ENCODE results near the gene DENND2D.
A peak's percentile ranks its signal among the peaks of the same experiment; 100 is the strongest.

The DENND2D gene

GRCh38 chr1:111199881-111200801 lies at the start of gene DENND2D:
Gene DENND2D (minus strand): TSS chr1:111200646. CDS start chr1:111200459, 187 bp downstream.
- Mint-ChIP-seq H3K4me3 (peak within 1 kb of the TSS; percentile 100), H3K36me3 (peaks cover 19% of the 10 kb centered on the region), H3K27ac (peak within 1 kb of the TSS; percentile 100), H3K4me1 (ENCODE audit: low read depth) (peaks cover 66% of the 10 kb centered on the region), H3K9me3 (ENCODE audit: low read depth) (no peaks in the 10 kb centered on the region), H3K27me3 (no peaks in the 10 kb centered on the region)

GRCh38 chr1:111249960-111250359 lies 49.5 kb upstream of the DENND2D start:
- Mint-ChIP-seq H3K4me3 (no peak overlapping the region), H3K27ac (no peak overlapping the region), H3K27me3 (no peaks in the 10 kb centered on the region), H3K4me1 (ENCODE audit: low read depth) (peaks cover 28% of the 10 kb centered on the region), H3K9me3 (ENCODE audit: low read depth) (no peaks in the 10 kb centered on the region), H3K36me3 (no peaks in the 10 kb centered on the region)

- Mint-ChIP-seq H3K27me3 (no peaks in the 10 kb centered on the region), H3K4me3 (no peak overlapping the region), H3K9me3 (ENCODE audit: low read depth) (no peaks in the 10 kb centered on the region), H3K4me1 (ENCODE audit: low read depth) (peaks cover 19% of the 10 kb centered on the region), H3K27ac (no peak overlapping the region), H3K36me3 (peaks cover 5% of the 10 kb centered on the region)
These were observed 46.8 kb upstream of the DENND2D start for GRCh38 chr1:111247125-111247838.

- Mint-ChIP-seq H3K36me3 (peaks cover 25% of the 10 kb centered on the region), H3K27me3 (no peaks in the 10 kb centered on the region), H3K9me3 (ENCODE audit: low read depth) (peaks cover 3% of the 10 kb centered on the region), H3K27ac (no peak overlapping the region), H3K4me1 (ENCODE audit: low read depth) (no peaks in the 10 kb centered on the region), H3K4me3 (no peak overlapping the region)
These were observed 42.5 kb upstream of the DENND2D start for GRCh38 chr1:111242805-111243523.

- H3K27ac Mint-ChIP-seq: no peak overlapping the region
- H3K9me3 Mint-ChIP-seq (ENCODE audit: low read depth): peaks cover 3% of the 10 kb centered on the region
- no peaks in the 10 kb centered on the region for H3K4me1 Mint-ChIP-seq (ENCODE audit: low read depth)
- H3K36me3 Mint-ChIP-seq: peaks cover 28% of the 10 kb centered on the region
- H3K27me3 Mint-ChIP-seq: no peaks in the 10 kb centered on the region
- H3K4me3 Mint-ChIP-seq: no peak overlapping the region
These were observed 41.4 kb upstream of the DENND2D start for GRCh38 chr1:111241797-111242196.

- Mint-ChIP-seq H3K27me3 (no peaks in the 10 kb centered on the region), H3K36me3 (peaks cover 34% of the 10 kb centered on the region), H3K9me3 (ENCODE audit: low read depth) (peaks cover 3% of the 10 kb centered on the region), H3K4me1 (ENCODE audit: low read depth) (peaks cover 5% of the 10 kb centered on the region), H3K27ac (no peak overlapping the region), H3K4me3 (no peak overlapping the region)
These were observed 37.8 kb upstream of the DENND2D start for GRCh38 chr1:111238056-111238795.

GRCh38 chr1:111236806-111237205 lies 36.4 kb upstream of the DENND2D start:
- no peak overlapping the region for H3K4me3 Mint-ChIP-seq
- H3K9me3 Mint-ChIP-seq (ENCODE audit: low read depth): peaks cover 3% of the 10 kb centered on the region
- peaks cover 15% of the 10 kb centered on the region for H3K4me1 Mint-ChIP-seq (ENCODE audit: low read depth)
- no peak overlapping the region for H3K27ac Mint-ChIP-seq
- H3K36me3 Mint-ChIP-seq: peaks cover 31% of the 10 kb centered on the region
- no peaks in the 10 kb centered on the region for H3K27me3 Mint-ChIP-seq

GRCh38 chr1:111236379-111236778 lies 35.9 kb upstream of the DENND2D start:
- no peak overlapping the region for H3K4me3 Mint-ChIP-seq
- H3K27me3 Mint-ChIP-seq: no peaks in the 10 kb centered on the region
- H3K9me3 Mint-ChIP-seq (ENCODE audit: low read depth): peaks cover 3% of the 10 kb centered on the region
- peaks cover 19% of the 10 kb centered on the region for H3K4me1 Mint-ChIP-seq (ENCODE audit: low read depth)
- H3K27ac Mint-ChIP-seq: no peak overlapping the region
- peaks cover 30% of the 10 kb centered on the region for H3K36me3 Mint-ChIP-seq

- peaks cover 31% of the 10 kb centered on the region for H3K4me1 Mint-ChIP-seq (ENCODE audit: low read depth)
- H3K36me3 Mint-ChIP-seq: peaks cover 24% of the 10 kb centered on the region
- H3K9me3 Mint-ChIP-seq (ENCODE audit: low read depth): no peaks in the 10 kb centered on the region
- no peaks in the 10 kb centered on the region for H3K27me3 Mint-ChIP-seq
- H3K27ac Mint-ChIP-seq: no peak overlapping the region
- H3K4me3 Mint-ChIP-seq: no peak overlapping the region
These were observed 34.4 kb upstream of the DENND2D start for GRCh38 chr1:111234866-111235265.

GRCh38 chr1:111234258-111234657 lies 33.8 kb upstream of the DENND2D start:
- peaks cover 33% of the 10 kb centered on the region for H3K4me1 Mint-ChIP-seq (ENCODE audit: low read depth)
- no peak overlapping the region for H3K27ac Mint-ChIP-seq
- no peaks in the 10 kb centered on the region for H3K27me3 Mint-ChIP-seq
- H3K9me3 Mint-ChIP-seq (ENCODE audit: low read depth): no peaks in the 10 kb centered on the region
- H3K4me3 Mint-ChIP-seq: no peak overlapping the region
- H3K36me3 Mint-ChIP-seq: peaks cover 19% of the 10 kb centered on the region

GRCh38 chr1:111232134-111232533 lies 31.7 kb upstream of the DENND2D start:
- H3K4me3 Mint-ChIP-seq: no peak overlapping the region
- H3K27ac Mint-ChIP-seq: no peak overlapping the region
- H3K36me3 Mint-ChIP-seq: peaks cover 9% of the 10 kb centered on the region
- peaks cover 53% of the 10 kb centered on the region for H3K4me1 Mint-ChIP-seq (ENCODE audit: low read depth)
- H3K27me3 Mint-ChIP-seq: no peaks in the 10 kb centered on the region
- H3K9me3 Mint-ChIP-seq (ENCODE audit: low read depth): no peaks in the 10 kb centered on the region

GRCh38 chr1:111228748-111229126 lies 28.3 kb upstream of the DENND2D start:
- Mint-ChIP-seq H3K4me3 (peak overlapping the region; percentile 56), H3K36me3 (no peaks in the 10 kb centered on the region), H3K4me1 (ENCODE audit: low read depth) (peaks cover 76% of the 10 kb centered on the region), H3K9me3 (ENCODE audit: low read depth) (no peaks in the 10 kb centered on the region), H3K27me3 (no peaks in the 10 kb centered on the region), H3K27ac (peak overlapping the region; percentile 82)

- peaks cover 81% of the 10 kb centered on the region for H3K4me1 Mint-ChIP-seq (ENCODE audit: low read depth)
- peak overlapping the region; percentile 56 for H3K4me3 Mint-ChIP-seq
- no peaks in the 10 kb centered on the region for H3K36me3 Mint-ChIP-seq
- no peaks in the 10 kb centered on the region for H3K9me3 Mint-ChIP-seq (ENCODE audit: low read depth)
- peak overlapping the region; percentile 82 for H3K27ac Mint-ChIP-seq
- no peaks in the 10 kb centered on the region for H3K27me3 Mint-ChIP-seq
These were observed 27.7 kb upstream of the DENND2D start for GRCh38 chr1:111227851-111228747.

Data from activated naive CD8-positive, alpha-beta T cell (primary cell).